HPDE6-E6E7 (cell line): ENCODE data around the gene ULBP3.

ENCODE experiments used
- DNase-seq: peaks from one replicate; pipeline ENCODE4 v3.0.0; 2011; ENCODE audit warnings: missing footprints; ENCODE audit errors: extremely low spot score

The ULBP3 gene

GRCh38 chr6:150068720-150069648, at the start of gene ULBP3:
ULBP3 (minus strand) TSS chr6:150069121; CDS start chr6:150069066, 55 bp downstream.
- peak; percentile 95 for DNase-seq

GRCh38 chr6:150118627-150119026, 49.7 kb upstream of the ULBP3 start:
- DNase-seq, result no peak

GRCh38 chr6:150118203-150118602, 49.3 kb upstream of the ULBP3 start:
- no peak for DNase-seq

- no peak for DNase-seq
Observed at GRCh38 chr6:150116200-150116800, 47.4 kb upstream of the ULBP3 start.

- DNase-seq, result no peak
Observed at GRCh38 chr6:150115769-150116168, 46.8 kb upstream of the ULBP3 start.

- no peak for DNase-seq
Observed at GRCh38 chr6:150112233-150112632, 43.3 kb upstream of the ULBP3 start.

- no peak for DNase-seq
Observed at GRCh38 chr6:150102750-150103270, 33.9 kb upstream of the ULBP3 start.

GRCh38 chr6:150100745-150101144, 31.8 kb upstream of the ULBP3 start:
- no peak for DNase-seq

GRCh38 chr6:150099953-150100352, 31.0 kb upstream of the ULBP3 start:
- no peak for DNase-seq

- no peak for DNase-seq
Observed at GRCh38 chr6:150099546-150099945, 30.6 kb upstream of the ULBP3 start.

- no peak for DNase-seq
Observed at GRCh38 chr6:150098155-150098554, 29.2 kb upstream of the ULBP3 start.

GRCh38 chr6:150093397-150093796, 24.5 kb upstream of the ULBP3 start:
- DNase-seq, result no peak

GRCh38 chr6:150091476-150091875, 22.6 kb upstream of the ULBP3 start:
- DNase-seq, result no peak

GRCh38 chr6:150090328-150090727, 21.4 kb upstream of the ULBP3 start:
- DNase-seq, result no peak

GRCh38 chr6:150088481-150089154, 19.7 kb upstream of the ULBP3 start:
- DNase-seq, result no peak

GRCh38 chr6:150087336-150087735, 18.4 kb upstream of the ULBP3 start:
- no peak for DNase-seq

- DNase-seq, result no peak
Observed at GRCh38 chr6:150086026-150086425, 17.1 kb upstream of the ULBP3 start.

- DNase-seq, result no peak
Observed at GRCh38 chr6:150084426-150084825, 15.5 kb upstream of the ULBP3 start.

GRCh38 chr6:150083839-150084238, 14.9 kb upstream of the ULBP3 start:
- DNase-seq, result no peak

GRCh38 chr6:150081702-150082101, 12.8 kb upstream of the ULBP3 start:
- no peak for DNase-seq

- DNase-seq, result no peak
Observed at GRCh38 chr6:150079604-150080003, 10.7 kb upstream of the ULBP3 start.

- no peak for DNase-seq
Observed at GRCh38 chr6:150078788-150079187, 9.9 kb upstream of the ULBP3 start.
